Neural crest cell (in vitro differentiated cells): Measurements from ENCODE around the gene PRSS1. TPM values are rescaled to one million over a fixed set of nuclear protein-coding genes. Genes with fewer than 3 reads are reported as not detected.

Source experiments
- DNase-seq: peaks from one replicate; pipeline ENCODE4 v3.0.0; 2021; ENCODE audit warnings: low read depth, mixed read lengths, low spot score
- H3K27ac Mint-ChIP-seq: one replicate; pipeline ENCODE4 v1.8.0; 2021; ENCODE audit warnings: mild to moderate bottlenecking, mixed read lengths; ENCODE audit not compliant: unreplicated experiment
- H3K27me3 Mint-ChIP-seq: 2 replicates; pipeline ENCODE4 v1.8.0; 2021; ENCODE audit warnings: low read depth, mild to moderate bottlenecking, mixed read lengths
- H3K36me3 Mint-ChIP-seq: 2 replicates; pipeline ENCODE4 v1.8.0; 2021; ENCODE audit warnings: low read depth, mild to moderate bottlenecking, mixed read lengths
- H3K4me1 Mint-ChIP-seq: 2 replicates; pipeline ENCODE4 v1.8.0; 2021; ENCODE audit warnings: mixed read lengths
- H3K4me3 Mint-ChIP-seq: one replicate; pipeline ENCODE4 v1.8.0; 2021; ENCODE audit warnings: mild to moderate bottlenecking, mixed read lengths
- H3K9me3 Mint-ChIP-seq: 2 replicates; pipeline ENCODE4 v1.8.0; 2021; ENCODE audit warnings: mixed read lengths
- total RNA-seq: library from RNA; stranded (reverse); gene quantifications from 2 replicates; pipeline ENCODE4 v1.2.1, GENCODE V29; 2021
- TF ChIP-seq, protein P1 (sequence below): fragments of 200-600 bp; sonication (generic); conservative IDR thresholded peaks from 2 replicates; pipeline ENCODE4 v1.5.0; 2021; ENCODE audit warnings: antibody characterized with exemption, mild to moderate bottlenecking

PRSS1 gene
- total RNA-seq, 1 donor from 2014 or later, result not detected

DNA sequence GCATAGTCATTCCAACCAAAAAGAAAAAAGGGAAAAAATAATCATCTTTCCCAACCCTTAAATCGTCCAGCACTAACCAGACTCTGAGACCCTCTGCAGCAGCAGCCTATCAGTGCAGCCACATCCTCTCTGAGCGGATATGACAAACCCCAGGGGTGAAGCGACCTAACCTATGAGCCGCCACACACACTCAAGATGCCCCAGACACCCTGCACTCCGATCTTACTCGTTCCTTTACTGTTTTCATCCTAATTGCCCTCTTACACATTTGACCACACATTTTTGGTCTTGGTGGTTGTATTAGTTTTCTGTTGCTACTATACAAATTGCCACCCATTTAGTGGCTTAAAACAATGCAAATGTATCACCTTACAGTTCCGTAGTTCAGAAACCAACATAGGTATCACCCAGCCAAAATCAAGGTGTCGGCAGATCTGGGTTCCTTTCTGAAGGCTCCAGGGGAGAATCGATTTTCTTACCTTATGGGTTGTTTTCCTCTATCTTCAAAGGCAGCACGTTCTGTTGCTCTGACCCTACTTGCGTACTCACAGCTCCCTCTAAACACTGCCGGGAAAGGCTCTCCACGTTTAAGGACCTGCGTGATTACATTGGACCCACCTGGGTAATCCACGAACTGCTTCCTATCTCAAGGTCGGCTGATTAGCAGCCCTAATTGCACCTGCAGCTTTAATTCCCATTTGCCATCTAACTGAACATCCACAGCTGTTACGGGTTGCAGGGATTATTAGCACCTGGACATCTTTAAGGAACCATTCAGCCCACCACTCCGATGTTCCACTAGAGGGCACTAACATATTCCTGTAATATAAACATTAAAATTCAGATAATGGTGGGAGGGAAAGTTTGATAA lies 37.3 kb upstream of the PRSS1 start:
- TF ChIP-seq, protein P1, sequence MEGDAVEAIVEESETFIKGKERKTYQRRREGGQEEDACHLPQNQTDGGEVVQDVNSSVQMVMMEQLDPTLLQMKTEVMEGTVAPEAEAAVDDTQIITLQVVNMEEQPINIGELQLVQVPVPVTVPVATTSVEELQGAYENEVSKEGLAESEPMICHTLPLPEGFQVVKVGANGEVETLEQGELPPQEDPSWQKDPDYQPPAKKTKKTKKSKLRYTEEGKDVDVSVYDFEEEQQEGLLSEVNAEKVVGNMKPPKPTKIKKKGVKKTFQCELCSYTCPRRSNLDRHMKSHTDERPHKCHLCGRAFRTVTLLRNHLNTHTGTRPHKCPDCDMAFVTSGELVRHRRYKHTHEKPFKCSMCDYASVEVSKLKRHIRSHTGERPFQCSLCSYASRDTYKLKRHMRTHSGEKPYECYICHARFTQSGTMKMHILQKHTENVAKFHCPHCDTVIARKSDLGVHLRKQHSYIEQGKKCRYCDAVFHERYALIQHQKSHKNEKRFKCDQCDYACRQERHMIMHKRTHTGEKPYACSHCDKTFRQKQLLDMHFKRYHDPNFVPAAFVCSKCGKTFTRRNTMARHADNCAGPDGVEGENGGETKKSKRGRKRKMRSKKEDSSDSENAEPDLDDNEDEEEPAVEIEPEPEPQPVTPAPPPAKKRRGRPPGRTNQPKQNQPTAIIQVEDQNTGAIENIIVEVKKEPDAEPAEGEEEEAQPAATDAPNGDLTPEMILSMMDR, result peak; percentile 67
- H3K4me1 Mint-ChIP-seq, result no peaks in the 10 kb centered on the region
- H3K27me3 Mint-ChIP-seq, result peaks cover 2% of the 10 kb centered on the region
- no peak overlapping the region for H3K4me3 Mint-ChIP-seq
- no peaks in the 10 kb centered on the region for H3K36me3 Mint-ChIP-seq
- no peaks in the 10 kb centered on the region for H3K9me3 Mint-ChIP-seq
- no peak for DNase-seq
- H3K27ac Mint-ChIP-seq, result no peak overlapping the region

DNA sequence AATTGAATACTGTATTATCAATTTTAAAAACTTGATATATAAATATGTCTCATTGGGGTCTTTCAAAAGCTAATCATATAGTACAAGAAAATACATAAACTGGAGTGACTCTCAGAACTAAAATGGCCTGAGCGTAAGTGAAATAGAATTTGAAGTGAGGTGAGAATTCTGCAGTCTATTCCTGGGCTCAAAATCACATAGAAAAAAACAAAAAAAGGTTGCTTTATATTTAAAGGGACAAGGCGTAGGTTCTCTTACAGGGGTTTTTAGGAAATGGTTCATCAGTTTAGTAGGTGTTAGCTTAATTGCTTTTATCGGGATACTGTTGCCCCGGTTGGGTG lies 36.7 kb upstream of the PRSS1 start:
- Mint-ChIP-seq H3K27ac (no peak overlapping the region), H3K9me3 (no peaks in the 10 kb centered on the region), H3K27me3 (peaks cover 2% of the 10 kb centered on the region), H3K36me3 (no peaks in the 10 kb centered on the region), H3K4me3 (no peak overlapping the region), H3K4me1 (no peaks in the 10 kb centered on the region)
- no peak for DNase-seq
- TF ChIP-seq, protein P1, result peak; percentile 36

DNA sequence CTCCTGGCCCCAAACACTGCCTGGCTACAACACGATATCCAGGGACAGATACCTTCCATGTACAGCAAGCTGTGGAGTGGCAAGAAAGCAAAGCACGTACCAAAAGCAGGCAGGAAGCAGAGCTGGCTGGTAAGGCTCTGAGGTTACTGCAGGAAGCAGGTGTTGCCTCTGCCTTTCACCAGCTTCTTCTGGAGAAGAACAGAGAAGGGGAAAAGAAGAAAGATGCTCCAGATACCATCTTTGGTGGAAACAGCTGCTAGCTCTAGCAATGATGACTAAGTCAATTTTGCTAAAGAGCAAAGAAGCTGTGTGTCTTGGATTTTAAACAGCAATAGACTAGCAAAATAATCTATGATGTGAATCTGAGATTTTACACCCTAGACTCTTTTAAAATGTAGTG lies 34.9 kb upstream of the PRSS1 start:
- no peak for DNase-seq
- H3K9me3 Mint-ChIP-seq, result no peaks in the 10 kb centered on the region
- no peak overlapping the region for H3K27ac Mint-ChIP-seq
- H3K4me1 Mint-ChIP-seq, result no peaks in the 10 kb centered on the region
- peaks cover 2% of the 10 kb centered on the region for H3K27me3 Mint-ChIP-seq
- H3K4me3 Mint-ChIP-seq, result no peak overlapping the region
- TF ChIP-seq, protein P1, result no peak
- H3K36me3 Mint-ChIP-seq, result no peaks in the 10 kb centered on the region

DNA sequence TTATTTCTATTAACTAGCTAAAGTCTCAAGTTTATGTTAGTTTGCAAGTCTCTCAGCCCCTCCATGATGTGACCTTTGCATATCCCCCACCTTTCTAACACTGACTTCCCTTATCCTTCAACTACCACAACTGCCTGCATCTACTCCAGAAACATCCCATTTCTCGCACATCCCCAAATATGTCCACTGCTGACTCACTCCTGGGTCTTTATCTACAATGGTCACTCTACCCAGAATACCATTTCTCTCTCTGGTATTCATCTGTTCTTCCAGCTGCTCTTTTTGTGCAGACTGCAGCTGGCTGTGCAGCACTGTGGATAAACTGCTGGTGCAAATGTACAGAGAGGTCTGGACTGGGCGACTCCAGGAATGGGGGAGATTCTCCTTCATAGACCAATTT lies 32.7 kb upstream of the PRSS1 start:
- H3K36me3 Mint-ChIP-seq, result no peaks in the 10 kb centered on the region

DNA sequence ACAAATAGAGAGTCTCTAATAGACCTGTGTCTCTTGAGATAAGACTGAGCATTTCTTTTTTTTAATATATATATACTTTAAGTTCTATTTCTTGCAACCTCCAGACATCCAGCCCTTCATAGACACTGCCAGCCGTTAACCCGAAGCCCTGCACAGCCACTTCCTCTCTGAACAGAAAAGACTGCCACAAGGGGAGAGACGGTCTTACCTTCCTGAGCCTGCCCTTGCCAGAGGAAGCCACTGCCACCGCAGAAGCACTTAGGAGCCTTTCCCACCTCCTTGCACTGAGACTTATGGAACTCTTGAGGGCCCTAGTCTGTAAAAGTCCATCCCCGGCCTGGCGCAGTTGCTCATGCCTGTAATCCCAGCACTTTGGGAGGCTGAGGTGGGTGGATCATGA lies 31.8 kb upstream of the PRSS1 start:
- Mint-ChIP-seq H3K4me3 (no peak overlapping the region), H3K4me1 (no peaks in the 10 kb centered on the region), H3K27ac (no peak overlapping the region), H3K27me3 (peaks cover 4% of the 10 kb centered on the region), H3K9me3 (no peaks in the 10 kb centered on the region), H3K36me3 (no peaks in the 10 kb centered on the region)
- TF ChIP-seq, protein P1, result no peak
- no peak for DNase-seq

More for the DNA sequence above, 32.7 kb upstream of the PRSS1 start:
- peaks cover 2% of the 10 kb centered on the region for H3K27me3 Mint-ChIP-seq
- H3K4me1 Mint-ChIP-seq, result no peaks in the 10 kb centered on the region
- no peak for DNase-seq
- H3K27ac Mint-ChIP-seq, result no peak overlapping the region
- H3K9me3 Mint-ChIP-seq, result no peaks in the 10 kb centered on the region
- TF ChIP-seq, protein P1, result no peak
- no peak overlapping the region for H3K4me3 Mint-ChIP-seq
